GM19193 (cell line): ENCODE measurements around the gene GOT1.

Experiments
- POLR2A ChIP-seq: IDR thresholded peaks from 4 replicates; pipeline ENCODE4 v1.6.1; 2011; ENCODE audit not compliant: insufficient read depth, insufficient read length; ENCODE audit errors: extremely low read depth

The GOT1 gene

DNA sequence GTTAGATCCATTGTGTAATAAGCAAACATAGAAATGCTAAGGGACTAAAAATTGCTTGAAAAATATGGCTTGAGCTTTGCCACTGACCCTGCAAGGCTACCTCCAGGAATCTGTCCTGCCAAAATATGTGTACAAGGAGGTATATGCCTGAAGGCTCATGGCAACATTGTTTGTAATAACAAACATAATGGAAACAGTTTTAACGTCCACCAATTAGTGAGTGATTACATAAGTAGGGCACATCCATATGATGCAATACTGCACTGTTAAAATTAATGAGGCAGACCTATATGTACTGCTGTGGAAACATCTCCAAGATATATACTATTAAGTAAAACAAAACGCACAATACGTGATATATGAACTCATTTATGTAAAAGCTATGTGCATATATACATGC, 13.1 kb upstream of the GOT1 start:
- no peak for TF ChIP-seq POLR2A

DNA sequence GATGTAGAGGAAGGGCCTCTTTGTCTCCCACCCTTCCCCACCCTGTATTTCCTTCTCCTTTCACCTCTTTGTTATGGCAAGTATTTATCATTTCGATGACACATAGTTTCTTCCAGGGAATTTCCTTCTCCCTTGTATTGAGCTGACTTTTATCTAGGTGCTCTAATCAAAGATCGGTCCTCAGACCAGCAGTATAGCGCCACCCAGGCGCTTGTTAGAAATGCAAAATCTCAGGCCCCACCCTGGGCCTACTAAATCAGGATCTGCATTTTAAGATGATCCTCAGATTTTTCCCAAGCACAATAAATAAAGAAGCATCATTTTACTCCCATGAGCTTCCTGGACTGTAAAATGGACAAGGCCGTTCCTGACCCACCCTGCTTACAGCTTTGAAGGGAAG, 12.0 kb upstream of the GOT1 start:
- no peak for TF ChIP-seq POLR2A

DNA sequence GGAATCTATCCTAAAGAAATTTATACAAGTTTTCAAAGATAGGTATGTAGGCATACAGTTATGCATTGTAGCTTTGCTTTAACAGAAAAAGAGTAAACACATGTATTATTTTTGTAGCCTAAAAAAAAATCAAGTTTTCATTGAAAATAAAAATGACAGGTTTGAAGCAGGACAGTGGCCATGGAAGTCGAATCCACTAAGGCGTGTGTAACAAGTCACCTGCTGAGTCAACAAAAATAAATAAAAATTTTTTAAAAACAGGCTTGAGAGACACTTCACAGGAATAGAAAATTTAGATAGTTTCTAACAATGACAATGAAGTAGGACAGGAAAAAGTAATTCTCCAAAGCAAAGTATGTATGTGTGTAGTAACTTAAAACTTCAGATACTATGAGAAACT, 8.5 kb upstream of the GOT1 start:
- TF ChIP-seq POLR2A = no peak

DNA sequence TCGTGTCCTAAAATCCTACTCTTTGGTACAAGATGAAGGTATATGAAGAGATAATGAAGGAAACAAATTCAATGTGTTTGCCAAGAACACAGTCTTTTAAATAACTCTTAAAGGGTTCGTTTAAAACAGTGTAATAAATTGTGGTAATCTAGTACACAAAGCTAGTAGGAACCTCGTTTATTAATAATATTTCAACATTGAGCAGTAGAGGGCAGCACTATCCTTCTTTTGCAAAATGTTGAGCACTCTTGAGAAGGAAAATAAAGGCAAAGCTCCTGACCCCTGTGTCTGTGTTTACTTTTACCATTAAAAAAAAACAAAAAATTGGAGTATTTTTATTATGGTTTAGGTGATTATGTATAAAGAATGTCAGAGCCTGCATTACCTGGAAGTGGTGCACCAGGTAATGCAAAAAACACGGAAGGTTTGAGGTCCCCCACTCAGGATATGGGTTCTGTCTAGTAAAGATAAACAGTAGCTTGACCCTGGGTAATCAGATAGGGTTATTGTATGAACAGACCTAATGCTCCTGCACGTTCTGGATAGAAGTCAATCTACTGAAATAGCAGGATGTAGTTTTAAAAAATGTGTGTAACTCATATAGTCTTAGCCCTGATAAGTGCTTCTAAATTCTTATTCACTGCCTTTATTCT, 5.7 kb upstream of the GOT1 start:
- TF ChIP-seq POLR2A = no peak

DNA sequence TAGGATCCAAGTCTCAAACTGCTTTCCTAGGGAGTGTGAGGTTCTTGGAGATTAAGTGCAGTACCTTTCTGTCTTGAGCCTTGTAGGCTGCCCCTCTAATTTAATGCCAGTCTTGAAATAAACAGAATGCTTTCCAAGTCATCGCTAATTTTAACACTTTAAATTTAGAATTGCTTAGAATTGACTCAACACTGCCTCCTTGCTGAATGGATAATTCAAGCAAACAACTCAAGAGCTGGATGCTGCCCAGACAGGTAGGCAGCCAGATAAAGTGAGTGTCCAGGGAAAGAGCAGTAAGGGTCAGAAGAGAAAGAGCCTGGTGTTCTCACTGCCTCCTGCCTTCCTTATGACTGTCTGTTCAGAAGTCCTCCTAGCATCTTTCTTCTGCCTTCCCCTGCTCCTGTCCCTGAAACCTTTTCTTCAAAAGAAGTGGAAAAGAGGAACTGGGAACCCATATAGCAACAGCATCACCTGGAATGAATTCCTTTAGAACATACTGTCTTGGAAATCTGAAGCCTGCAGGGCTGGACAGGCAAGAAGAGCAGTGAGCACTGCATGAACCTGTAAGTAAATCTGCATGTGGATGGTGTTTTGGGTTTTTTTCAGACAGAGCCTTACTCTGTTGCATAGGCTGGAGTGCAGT, 3.1 kb upstream of the GOT1 start:
- no peak for TF ChIP-seq POLR2A

DNA sequence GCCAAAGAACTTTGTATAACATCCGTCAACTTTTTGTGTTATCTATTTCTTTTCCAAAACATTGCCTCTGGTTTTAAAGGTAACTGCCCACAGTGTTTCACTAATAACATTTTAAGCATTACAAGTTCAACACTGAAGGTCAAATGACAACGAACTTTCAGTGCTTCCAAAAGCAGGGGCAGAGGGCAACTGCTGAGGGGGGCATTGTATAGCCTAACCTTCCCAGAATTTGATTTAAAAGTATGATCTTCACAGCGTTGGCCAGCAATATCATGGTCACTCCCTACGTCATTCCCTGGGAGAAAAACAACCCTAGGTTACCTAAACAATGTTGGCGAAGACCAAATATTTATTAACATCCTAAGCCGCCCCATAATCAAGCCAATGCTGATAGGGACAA, 2.5 kb upstream of the GOT1 start:
- no peak for TF ChIP-seq POLR2A

DNA sequence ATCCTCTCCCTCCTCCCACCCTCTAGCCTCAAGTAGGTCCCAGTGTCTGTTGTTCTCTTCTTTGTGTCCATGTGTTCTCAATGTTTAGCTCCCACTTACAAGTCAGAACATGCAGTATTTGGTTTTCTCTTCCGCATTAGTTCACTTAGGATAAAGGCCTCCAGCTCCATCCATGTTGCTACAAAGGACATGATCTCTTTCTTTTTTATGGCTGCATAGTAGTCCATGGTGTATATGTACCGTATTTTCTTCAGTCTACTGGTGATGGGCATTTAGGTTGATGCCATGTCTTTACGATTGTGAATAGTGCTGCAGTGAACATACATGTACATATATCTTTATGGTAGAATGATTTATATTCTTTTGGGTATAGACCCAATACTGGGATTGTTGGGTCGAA, 1.6 kb upstream of the GOT1 start:
- no peak for TF ChIP-seq POLR2A

DNA sequence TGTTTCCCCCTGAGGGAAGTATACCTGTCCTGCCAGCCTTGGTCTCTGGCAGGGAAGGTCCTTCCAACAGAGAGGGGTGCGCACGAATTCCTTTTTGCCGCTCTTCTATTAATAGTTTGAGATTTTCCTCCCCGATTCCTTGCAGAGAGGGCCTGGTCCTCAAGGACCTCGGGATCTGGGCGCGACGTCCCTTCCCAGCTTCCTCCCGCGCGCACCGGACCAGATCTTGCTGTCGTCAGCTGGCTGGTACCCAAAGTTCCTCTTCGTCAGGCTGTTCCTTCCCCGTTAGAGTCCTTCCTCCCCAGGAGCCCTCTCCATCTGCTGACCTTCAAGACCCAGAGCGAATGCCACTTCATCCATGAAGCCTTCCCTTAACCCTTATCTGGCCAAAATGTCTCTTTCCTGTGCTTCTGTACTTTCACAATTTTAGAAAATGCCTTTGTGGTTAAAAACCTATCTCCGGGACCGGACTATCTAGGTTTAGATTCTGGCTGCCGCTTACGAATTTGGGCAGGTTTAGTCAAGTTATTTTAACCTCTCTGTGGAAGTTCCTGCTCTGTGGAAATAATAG, 851 bp upstream of the GOT1 start:
- no peak for TF ChIP-seq POLR2A

DNA sequence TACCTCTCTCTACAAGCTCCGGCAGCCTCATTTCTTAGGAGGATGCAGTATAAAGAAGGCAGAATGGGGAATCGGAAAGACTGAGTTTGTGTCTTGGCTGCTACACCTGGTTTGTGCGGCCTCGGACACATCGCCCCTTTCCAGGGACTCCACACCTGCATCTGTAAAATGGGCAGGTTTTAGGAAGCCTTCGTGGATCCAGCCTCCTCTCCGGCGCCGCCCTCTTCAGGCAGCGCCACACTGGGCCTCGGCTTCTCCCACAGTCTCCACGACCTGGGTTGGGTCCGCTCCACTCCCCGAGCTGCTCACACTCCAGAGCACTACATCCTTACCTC, 341 bp downstream of the GOT1 start:
- no peak for TF ChIP-seq POLR2A

DNA sequence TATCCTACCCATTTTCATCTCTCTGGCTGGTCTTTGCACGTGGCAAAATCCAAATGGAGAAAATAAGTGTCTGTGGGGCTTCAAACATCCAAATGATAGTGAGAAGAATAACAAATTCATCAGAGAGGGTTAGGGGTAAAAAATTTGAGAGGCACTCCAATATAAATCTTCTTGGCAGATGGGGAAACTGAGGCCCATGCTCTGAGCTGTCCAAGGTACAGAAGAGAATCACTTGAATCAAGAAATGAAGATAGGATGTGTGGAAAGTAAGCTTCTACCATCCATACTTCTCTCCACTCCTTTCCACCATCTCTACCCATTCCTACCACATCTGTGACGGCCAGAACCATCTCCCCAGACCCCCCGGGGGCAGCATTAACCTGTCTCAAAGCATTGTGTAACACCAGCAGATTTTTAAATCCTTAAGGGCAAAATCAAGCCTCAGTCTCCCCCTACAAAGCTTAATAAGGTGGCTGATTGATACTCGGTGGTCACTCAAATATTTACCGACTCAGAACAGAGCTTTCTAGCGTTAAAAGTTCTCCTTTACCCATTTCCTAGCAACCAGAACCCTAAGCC, 818 bp downstream of the GOT1 start:
- no peak for TF ChIP-seq POLR2A

DNA sequence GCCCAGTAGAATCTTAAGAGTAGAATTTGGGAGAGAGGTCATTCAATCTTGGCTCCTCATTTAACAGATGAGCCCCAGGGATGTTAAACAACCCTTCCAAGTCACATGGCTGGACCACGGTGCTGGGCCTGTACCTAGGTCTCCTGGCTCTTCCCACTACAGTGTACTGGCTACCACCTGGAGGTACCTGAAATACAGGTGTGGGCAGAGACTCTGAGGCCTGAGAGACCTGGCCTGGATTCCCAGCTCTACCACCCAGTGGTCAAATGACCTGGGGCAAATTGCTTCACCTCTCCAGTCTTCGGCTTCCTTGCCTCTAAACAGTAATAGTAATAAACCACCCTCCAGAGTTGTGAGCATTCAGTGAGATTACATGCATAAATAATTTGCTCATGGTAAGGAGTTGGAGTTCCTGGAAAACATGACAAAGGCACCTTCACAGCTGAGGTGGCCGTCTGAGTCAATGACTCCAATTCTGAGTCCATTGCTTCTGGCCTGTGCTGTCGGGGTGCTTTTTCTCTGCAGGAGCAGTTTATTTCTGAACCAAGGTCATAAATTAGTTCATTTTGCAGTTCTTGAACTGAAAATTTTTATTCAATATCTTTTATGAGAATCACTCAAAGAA, 2.7 kb downstream of the GOT1 start:
- TF ChIP-seq POLR2A = no peak

DNA sequence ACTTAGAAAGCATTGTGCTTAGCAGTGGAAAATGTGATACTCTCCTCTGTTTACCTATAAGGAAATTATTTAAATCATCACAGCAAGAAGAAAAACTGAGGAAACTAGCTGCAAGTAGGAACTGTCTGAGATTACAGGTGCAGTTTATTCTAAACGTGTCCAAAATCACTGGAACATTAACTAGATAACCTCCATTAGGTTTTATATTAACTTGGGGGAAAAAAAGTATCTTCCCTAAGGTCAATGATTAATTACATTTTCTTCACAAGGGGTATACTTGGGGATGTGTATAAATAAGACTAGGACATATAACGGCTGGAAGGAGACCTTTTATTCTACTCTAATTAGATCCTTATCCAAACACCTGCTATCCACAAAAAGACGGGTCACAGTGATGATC, 3.7 kb downstream of the GOT1 start:
- no peak for TF ChIP-seq POLR2A

DNA sequence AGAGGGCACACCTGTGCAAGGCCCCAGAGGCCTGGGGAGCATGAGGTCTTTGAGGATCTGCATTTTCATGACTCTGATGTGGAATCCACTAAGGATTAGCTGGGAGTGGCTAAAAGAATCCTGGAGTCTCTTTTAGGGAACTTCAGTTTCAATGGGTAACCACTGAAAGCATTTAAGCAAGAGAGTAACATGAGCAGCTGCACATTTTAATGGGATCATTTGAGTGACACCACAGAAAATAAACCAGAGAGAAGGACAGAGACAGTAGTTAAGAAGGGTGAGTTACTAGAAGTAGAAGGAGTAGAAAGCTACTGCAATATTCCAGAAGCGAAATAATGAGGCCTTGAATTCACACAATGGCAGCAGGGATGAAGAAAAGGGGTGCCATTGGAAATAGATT, 5.2 kb downstream of the GOT1 start:
- TF ChIP-seq POLR2A = no peak

DNA sequence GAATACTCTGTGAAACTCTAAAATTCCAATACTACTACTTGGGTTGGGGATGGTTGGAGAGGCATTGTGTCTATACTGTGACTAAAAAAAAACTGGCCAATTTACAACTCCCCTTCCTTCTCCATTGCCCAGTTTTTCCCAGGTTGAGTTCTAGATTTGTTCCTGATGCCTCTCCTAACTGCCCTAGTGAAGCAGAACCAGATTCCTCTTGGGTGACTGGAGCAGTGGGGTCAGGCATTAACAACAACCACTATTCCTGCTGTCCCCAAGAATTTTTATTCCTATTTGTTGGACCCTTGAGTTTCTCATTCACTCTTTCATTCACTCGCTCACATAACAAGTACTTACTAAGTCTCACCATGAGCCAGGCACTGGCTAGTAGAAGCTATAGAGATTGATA, 5.8 kb downstream of the GOT1 start:
- no peak for TF ChIP-seq POLR2A

DNA sequence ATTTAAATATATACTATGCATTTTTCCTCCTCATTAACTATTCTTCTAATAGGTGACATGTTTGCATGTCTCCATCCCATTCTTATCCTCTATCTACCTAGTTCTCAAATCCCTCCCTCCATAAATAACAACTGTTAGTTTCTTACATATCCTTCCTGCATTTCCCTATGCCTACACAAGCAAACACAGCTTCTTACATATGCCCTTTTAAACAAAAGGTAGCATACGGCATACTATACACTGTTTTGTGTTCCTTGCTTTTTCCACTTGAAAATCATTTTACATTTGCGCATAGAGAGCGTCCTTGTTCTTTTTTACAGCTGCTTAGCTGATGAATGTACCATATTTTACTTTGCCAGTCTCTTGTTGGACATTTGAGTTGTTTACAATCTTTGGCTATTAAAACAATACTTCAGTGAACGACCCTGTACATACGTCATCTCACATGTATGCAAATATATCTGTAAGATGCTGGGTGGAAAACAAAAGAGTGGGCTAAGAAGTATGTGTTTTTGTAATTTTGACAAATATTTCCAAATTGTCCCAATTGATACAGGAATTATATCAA, 7.8 kb downstream of the GOT1 start:
- TF ChIP-seq POLR2A = no peak
